ENCODE measurements around the gene MKS1. TPM values are rescaled to one million over a fixed set of nuclear protein-coding genes. Genes with fewer than 3 reads are reported as not detected.

The MKS1 gene
- total RNA-seq, 2 donors from 2014 or later = 22.4 to 28.4 TPM

DNA sequence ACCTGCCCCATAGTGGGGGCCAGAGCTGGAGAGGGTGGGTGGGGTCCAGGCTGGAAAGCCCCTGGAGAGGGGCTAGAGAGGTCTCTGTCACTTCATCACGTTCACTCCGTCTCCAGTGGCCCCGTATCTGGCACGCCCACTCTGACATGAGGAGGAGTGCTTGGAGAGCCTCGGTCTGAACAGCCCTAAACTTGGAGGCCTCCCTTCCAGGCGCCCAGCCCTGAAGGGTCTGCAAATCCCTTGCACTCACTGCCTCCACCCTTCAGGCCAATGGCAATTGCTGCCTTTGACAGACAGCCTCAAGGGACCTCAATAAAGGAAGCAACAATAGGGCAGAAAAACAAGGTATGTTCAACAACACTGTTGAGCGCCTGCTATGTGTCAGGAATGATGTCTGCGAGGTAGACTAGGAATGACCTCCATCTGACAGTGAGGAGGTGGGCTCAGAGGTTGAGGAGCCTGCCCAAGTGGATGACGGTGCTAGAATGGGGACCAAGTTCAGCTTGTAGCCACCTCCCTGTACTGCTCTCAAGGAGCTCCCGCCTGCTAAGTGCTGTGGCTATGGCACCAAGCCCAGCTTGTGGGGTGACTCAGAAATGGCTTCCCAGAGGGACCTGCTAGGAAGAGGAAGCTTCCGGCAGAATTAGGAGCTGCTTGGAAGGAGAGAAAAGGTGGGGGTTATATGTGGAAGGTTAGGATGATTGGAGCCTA, 29.5 kb downstream of the MKS1 start:
- no peak for ATAC-seq

DNA sequence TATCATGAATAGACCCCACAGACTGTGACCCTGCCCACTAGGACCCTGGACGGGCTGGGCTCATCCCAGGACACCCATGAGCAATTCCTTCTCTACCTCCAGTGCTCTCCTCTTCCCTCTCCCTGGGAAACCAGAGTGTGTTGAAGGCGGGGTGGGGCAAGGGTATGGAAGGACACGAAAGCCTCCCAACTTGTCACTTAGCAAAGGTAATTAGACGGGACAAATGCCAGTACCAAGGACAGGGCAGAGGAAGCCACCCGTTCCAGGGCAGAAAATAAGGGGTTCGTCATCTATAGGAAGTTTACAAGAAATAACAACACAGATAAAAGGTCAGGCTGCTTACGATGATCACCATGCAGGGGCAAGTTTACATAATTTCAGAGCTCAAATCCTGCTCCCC, 31.4 kb downstream of the MKS1 start:
- DNase-seq (ENCODE audit: low spot score in 2 of 2) = no peak
- Mint-ChIP-seq H3K36me3 (no peaks in the 10 kb centered on the region), H3K27ac (no peak overlapping the region), H3K9me3 (no peaks in the 10 kb centered on the region)
- no peak for ATAC-seq

More for the DNA sequence above, 29.5 kb downstream of the MKS1 start:
- Mint-ChIP-seq H3K36me3 (no peaks in the 10 kb centered on the region), H3K9me3 (no peaks in the 10 kb centered on the region), H3K27ac (no peak overlapping the region)
- no peak for DNase-seq (ENCODE audit: low spot score in 2 of 2)

DNA sequence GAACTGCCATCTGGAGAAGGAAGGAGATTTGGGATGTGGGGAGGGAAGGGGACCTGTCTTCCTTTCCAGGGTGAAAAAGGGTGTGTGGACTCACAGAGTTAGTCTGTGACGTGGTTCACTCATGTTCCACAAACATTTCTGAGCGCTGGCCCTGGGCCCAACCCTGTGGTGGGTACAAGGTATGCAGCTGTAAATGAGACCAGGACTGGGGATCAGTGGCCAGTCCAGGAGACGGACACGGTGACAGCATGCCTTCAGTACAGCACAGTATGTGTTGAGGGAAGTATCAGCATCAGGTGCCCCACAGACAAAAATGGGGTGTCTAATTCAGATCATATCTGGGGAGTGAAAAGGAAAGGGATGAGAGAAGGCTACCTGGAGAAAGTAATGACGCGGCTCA, 32.0 kb downstream of the MKS1 start:
- no peaks in the 10 kb centered on the region for H3K9me3 Mint-ChIP-seq
- DNase-seq (ENCODE audit: low spot score in 2 of 2) (no peak), ATAC-seq (no peak)
- H3K36me3 Mint-ChIP-seq = no peaks in the 10 kb centered on the region
- H3K27ac Mint-ChIP-seq = no peak overlapping the region

DNA sequence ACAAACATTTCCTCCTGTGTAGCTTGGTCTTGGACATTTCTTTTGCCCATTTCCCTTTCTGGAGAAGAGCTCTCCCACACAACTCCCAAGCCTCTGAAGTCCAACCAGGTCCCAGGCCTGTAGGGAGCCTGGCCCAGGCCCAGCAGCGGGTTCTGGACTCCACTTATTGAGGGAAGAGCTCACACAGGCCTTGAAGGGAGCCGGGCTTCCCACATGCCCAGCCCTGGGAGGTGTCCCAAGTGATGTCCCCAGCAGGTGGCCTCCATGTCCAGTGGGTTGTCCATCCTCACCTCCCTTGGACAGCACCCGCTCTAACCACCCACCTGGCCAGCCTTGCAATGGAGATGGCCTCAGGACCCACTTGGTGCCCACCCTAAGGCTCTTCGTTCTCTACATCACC, 32.5 kb downstream of the MKS1 start:
- DNase-seq (ENCODE audit: low spot score in 2 of 2) (no peak), ATAC-seq (no peak)
- Mint-ChIP-seq H3K36me3 (no peaks in the 10 kb centered on the region), H3K27ac (peak overlapping the region in 1 of 2 donors; percentile 10), H3K9me3 (no peaks in the 10 kb centered on the region)

DNA sequence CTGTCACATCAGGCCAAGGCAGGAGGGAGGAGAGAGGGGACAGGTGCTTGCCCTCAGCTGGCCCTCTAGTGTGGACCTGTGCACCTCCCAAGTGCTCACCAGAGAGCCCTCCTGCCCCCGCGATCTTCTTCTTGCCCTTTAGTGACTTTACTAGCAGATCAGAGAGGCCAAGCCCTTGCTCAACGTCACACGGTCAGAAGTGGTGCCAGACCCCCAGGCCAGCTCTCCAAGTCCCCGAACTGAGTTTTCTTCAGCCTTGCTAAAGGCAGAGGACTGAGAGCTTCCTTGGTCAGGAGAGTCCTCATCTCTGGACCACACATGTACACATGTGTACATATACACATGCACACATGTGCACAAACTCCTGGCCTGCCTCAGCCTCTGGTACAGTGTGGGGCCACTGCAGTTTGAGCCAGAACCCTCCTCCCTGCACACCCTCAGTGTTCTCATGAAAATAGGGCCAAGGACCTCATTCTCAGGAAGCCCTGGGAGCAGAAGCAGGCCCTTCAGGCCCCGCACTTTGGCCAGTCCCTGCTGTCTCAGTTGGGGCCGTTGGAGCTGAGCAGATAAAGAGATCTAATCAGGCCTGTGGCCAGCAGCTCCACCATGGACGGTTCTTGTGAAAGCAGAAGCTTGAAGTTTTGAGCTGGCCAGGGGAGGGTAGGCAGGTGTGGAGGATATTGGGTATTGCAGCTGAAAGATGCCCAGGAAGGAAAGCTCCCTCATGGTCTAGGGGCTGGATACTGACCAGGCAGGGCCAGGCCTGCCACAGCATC, 33.9 kb downstream of the MKS1 start:
- ATAC-seq (no peak), DNase-seq (ENCODE audit: low spot score in 2 of 2) (no peak)
- H3K36me3 Mint-ChIP-seq = no peaks in the 10 kb centered on the region
- H3K27ac Mint-ChIP-seq = no peak overlapping the region
- no peaks in the 10 kb centered on the region for H3K9me3 Mint-ChIP-seq

DNA sequence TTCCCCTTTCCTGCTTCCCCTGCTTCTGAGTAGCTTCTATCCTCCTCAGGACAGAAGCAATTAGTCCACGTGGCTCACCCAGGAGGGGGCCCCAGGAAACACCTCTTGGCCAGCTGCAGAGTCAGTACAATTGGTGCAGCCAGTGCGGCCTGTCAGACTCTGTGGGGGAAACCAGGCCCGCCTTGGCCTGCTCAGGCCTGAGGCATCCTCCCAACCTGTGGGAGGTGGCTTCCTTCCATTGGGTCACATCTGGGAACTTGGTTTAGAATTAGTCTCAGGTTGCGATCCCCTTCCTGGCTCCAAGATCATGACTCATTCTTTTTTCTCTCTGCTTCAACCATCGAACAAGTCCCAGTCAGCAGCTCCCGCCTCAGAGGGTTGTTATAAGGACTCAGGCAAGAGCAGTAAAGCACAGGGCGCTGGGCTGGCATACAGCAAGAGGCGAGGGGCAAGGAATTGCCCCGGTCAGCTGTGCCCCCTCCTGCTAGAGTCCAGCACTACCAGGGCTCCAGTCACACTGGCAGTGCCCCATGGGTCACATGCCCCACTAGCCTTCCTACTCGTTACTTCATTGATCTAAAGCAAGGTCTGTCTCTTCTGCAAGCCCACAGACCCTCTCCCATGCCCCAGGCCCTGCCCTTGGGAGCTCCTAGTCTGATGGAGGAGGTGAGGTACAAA, 34.6 kb downstream of the MKS1 start:
- Mint-ChIP-seq H3K36me3 (no peaks in the 10 kb centered on the region), H3K9me3 (no peaks in the 10 kb centered on the region), H3K27ac (no peak overlapping the region)
- no peak for ATAC-seq
- no peak for DNase-seq (ENCODE audit: low spot score in 2 of 2)

DNA sequence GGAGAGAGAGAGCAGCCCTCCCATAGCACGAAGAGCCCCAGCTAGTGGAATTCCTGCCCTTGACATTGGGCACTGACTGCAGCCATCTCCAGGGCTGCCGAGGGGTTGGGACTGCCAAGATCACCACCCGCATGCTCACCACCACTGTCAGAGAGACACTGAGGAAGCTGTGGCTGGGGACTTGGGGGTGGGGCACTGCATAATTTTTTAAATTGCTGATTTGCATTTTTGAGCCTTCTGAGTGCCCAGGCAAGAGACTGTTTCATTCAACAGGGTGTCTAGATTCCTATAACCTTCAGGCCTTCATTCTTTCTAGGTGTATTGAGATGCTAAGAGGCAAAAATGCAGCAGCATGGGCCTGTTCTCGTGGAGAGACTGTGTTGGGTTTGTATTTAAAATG, 35.5 kb downstream of the MKS1 start:
- ATAC-seq (no peak), DNase-seq (ENCODE audit: low spot score in 2 of 2) (no peak)
- Mint-ChIP-seq H3K9me3 (no peaks in the 10 kb centered on the region), H3K36me3 (no peaks in the 10 kb centered on the region), H3K27ac (no peak overlapping the region)

DNA sequence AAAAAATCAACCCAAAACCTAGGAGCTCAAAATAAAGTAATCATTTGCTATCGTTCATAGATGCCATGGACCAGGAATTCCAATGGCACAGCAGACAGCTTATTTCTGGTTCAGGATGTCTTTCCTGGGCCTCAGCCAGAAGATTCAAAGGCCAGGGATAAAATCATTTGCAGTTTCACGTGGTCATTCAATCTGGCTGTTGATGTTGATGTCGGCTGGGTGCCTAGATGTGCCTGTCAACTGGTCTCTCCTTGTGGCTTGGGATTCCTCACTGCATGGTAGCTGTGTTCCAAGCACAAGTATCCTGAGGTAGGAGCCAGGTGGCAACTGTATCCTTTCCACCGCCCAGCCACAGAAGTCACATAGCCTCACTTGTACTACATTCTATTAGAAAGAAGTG, 37.3 kb downstream of the MKS1 start:
- no peaks in the 10 kb centered on the region for H3K36me3 Mint-ChIP-seq
- no peaks in the 10 kb centered on the region for H3K9me3 Mint-ChIP-seq
- ATAC-seq = no peak

DNA sequence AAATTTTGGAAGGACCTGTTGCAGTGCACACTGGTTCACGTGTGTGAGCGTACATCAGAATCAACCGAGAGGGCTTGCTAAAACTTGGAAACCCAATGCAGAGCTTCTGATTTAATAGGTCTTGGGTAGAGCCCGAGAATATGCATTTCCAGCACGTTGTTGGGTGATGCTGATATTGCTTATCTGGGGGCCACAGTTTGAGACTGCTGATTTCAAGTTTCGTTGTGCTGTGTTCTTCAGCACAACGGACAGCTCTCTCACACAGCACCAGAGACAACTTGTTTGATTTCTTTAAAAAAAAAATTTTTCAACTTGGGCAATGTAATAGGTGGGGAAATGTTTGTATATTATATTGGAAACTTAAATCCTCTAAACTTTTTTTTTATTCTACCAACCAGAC, 42.9 kb downstream of the MKS1 start:
- no peak for DNase-seq (ENCODE audit: low spot score in 2 of 2)
- no peaks in the 10 kb centered on the region for H3K9me3 Mint-ChIP-seq
- no peak overlapping the region for H3K27ac Mint-ChIP-seq
- no peak for ATAC-seq
- H3K36me3 Mint-ChIP-seq = no peaks in the 10 kb centered on the region

More for the DNA sequence above, 37.3 kb downstream of the MKS1 start:
- DNase-seq (ENCODE audit: low spot score in 2 of 2) = no peak
- no peak overlapping the region for H3K27ac Mint-ChIP-seq

DNA sequence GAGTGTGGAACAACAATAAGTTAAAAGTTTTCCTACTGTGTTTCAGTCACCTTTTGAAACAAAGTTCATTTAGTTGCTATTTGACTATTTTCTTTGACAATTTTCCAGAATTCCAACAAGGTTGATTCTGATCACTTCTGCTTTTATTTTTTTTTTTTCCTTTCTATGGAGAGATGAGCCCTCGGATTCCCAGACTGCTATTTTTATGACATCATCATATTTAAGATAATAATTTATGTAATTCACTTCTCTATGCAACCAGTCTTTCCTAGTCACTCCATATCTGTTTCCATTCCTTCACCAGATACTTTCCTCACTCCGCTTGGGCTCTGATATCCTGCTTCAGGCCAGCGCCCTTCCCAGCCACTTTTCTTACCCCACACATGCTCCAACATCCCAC, 44.2 kb downstream of the MKS1 start:
- Mint-ChIP-seq H3K36me3 (no peaks in the 10 kb centered on the region), H3K9me3 (no peaks in the 10 kb centered on the region), H3K27ac (no peak overlapping the region)
- ATAC-seq (no peak), DNase-seq (ENCODE audit: low spot score in 2 of 2) (no peak)

DNA sequence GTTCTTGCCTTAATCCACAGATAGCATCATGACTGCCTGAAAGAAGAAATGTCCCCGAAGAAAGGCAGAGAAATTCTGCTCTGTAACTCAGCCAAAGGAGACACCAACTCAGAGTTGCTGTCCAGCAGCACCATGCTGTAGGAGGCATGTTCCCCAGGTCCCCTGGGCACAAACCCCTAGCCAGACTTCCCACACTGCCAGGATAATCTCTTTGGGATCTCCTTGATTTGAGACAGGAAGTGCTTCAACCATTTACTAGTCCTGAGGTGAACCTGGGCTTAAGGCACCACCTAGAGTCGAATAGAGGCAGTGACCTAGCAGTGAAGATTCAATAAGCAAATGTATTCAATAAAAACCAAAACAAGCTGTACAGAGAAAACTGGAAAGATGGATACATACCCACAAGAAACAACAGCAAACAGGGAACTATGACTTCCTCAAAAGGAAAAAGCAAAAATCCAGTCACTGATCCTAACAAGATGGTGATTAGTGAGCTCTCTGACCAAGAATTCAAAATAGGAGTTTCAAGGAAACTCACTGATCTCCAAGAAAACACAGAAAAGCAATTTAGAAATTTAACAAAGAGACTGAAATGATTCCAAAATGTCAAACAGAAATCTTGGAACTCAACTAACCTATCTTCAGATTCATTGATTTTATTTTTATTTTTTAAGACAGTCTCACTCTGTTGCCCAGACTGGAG, 46.5 kb downstream of the MKS1 start:
- peak; percentile 81 to 98 for ATAC-seq
- Mint-ChIP-seq H3K36me3 (no peaks in the 10 kb centered on the region), H3K9me3 (no peaks in the 10 kb centered on the region), H3K27ac (peak overlapping the region in 1 of 2 donors; percentile 85)
- DNase-seq (ENCODE audit: low spot score in 2 of 2) = peak in 1 of 2 donors; percentile 40

DNA sequence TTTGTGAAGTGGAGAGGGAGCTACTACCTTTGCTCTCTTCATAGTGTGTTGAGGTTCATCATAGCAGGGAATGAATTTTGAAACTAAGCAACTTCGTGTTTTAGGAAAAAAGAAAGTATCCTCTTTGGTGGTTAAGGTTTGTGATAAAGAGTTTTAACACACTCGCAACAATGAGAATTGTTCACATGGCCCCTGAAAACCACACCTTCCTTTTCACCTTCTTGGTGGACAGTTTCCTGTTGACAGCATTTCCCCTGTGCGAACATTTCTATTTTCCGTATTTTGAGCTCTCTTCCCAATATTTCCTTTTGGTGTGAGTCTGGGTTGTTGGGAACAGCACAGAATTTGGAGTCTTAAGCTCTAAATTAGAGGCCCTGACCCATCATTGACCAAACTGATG, 48.4 kb downstream of the MKS1 start:
- Mint-ChIP-seq H3K9me3 (no peaks in the 10 kb centered on the region), H3K27ac (peak overlapping the region in 1 of 2 donors; percentile 89), H3K36me3 (no peaks in the 10 kb centered on the region)
- no peak for ATAC-seq
- no peak for DNase-seq (ENCODE audit: low spot score in 2 of 2)

DNA sequence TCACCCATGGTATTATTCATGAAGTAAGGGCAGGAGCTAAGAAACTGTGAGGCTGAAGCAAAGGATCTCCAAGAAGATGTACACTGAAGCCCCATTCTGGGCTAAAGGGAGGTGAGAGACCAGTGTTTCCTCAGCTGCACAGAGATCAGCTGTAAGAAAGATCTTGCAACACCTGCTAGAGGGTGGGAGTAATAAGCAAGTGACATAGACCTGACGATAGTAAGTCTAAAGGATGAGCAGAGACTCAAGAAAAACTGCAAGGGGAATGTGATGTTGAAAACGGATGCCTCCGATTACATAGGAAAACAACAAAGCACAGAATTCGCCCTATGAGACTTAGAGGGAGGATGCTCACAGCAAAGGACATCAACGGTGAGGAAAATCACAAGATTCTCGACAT, 52.4 kb downstream of the MKS1 start, which contains the start of gene OR4D2:
Gene OR4D2 (plus strand): TSS at position 301 of the 400 bp plus-strand sequence. CDS start 2,674 bp downstream, outside the sequence.
- H3K36me3 Mint-ChIP-seq = no peaks in the 10 kb centered on the region
- no peaks in the 10 kb centered on the region for H3K9me3 Mint-ChIP-seq
- DNase-seq (ENCODE audit: low spot score in 2 of 2) = no peak
- no peak within 1 kb of the TSS for H3K27ac Mint-ChIP-seq
- ATAC-seq = no peak

DNA sequence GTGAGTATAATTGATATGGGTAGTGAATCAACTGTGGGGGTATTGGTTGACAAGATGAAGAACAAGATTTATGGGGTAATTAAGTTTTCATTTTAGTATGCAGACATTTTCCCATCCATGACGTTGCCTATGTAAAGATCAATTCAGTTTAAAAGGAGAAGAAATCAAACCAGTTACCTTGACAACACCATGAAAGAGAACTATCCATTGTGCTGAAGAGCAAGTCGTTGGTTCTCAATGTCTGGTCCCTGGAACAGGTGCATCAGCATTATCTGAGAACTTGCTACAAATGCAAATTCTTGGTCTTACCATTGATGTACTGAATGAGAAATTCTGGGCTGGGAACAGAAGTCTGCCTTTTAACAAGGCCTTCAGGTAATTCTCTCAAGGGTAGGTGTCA, 53.1 kb downstream of the MKS1 start:
- DNase-seq (ENCODE audit: low spot score in 2 of 2) (no peak), ATAC-seq (no peak)
- H3K27ac Mint-ChIP-seq = no peak overlapping the region
- no peaks in the 10 kb centered on the region for H3K36me3 Mint-ChIP-seq
- H3K9me3 Mint-ChIP-seq = no peaks in the 10 kb centered on the region

DNA sequence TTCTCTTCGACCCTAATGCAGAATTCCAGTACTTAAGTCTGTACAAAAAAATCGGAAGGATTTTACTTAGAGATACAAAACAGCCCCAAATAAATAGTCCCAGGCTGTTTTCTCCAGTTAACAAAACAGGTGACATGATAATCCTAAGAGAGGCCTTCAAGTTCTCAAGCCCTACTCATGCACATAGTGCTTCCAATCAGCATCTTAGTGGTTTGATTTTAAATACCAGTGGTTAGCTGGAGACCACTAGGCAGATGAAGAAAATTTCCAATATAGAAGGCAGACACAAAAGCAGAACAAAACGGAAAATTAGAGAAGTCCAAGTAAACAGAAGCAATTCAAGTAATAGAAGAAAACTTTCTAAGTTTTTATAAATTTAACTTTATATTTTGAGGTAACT, 57.5 kb downstream of the MKS1 start:
- H3K36me3 Mint-ChIP-seq = no peaks in the 10 kb centered on the region
- ATAC-seq (no peak), DNase-seq (ENCODE audit: low spot score in 2 of 2) (no peak)
- H3K9me3 Mint-ChIP-seq = no peaks in the 10 kb centered on the region
- no peak overlapping the region for H3K27ac Mint-ChIP-seq

DNA sequence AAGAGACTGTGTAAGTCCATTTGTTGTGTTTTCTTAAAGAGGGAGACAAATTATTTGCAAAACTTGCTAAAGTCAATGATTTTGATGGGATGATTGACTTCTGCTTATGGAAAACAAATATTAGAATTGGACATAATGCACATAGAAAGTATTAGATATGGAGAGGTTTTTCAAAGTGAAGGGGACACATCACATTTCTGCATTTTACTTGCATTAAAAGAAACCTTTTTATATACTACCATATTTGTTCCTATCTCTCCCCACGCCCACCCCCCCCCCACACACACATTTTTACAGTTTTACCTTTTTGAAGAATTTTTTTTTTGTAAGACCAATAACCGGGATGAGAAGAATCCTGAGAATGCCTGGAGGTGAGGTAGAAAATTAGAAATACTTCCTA, 60.9 kb downstream of the MKS1 start:
- ATAC-seq = no peak
- Mint-ChIP-seq H3K9me3 (peaks cover 0 to 8% of the 10 kb centered on the region in 2 donors), H3K27ac (no peak overlapping the region), H3K36me3 (no peaks in the 10 kb centered on the region)
- DNase-seq (ENCODE audit: low spot score in 2 of 2) = no peak
